ENCODE measurements around the gene HMMR. TPM values are rescaled to one million over a fixed set of nuclear protein-coding genes. Genes with fewer than 3 reads are reported as not detected.
A peak's percentile ranks its signal among the peaks of the same experiment; 100 is the strongest.

Gene HMMR
- total RNA-seq, 2 experiments from 2014 or later = 50.5 to 54.5 TPM

- Mint-ChIP-seq H3K4me1 (peaks cover 22% of the 10 kb centered on the region), H3K9me3 (no peaks in the 10 kb centered on the region), H3K4me3 (peak overlapping the region; percentile 95), H3K36me3 (peaks cover 5% of the 10 kb centered on the region), H3K27me3 (no peaks in the 10 kb centered on the region), H3K27ac (peak overlapping the region; percentile 97)
- DNase-seq = peak; percentile 41
- no peak for ATAC-seq (ENCODE audit: low read depth)
- POLR2A ChIA-PET = interaction anchor here (0.5 to 9.6 kb wide), 5 partner anchors 8 to 66 kb away, joined by 5 to 177 read pairs (median 6); partner anchors contain the start of genes CCNG1, HMMR and NUDCD2
Observed at GRCh38 chr5:163504079-163504931, 43.9 kb downstream of the HMMR start.

- H3K4me1 Mint-ChIP-seq = peaks cover 28% of the 10 kb centered on the region
- peak overlapping the region; percentile 95 for H3K4me3 Mint-ChIP-seq
- H3K27me3 Mint-ChIP-seq = no peaks in the 10 kb centered on the region
- ATAC-seq (ENCODE audit: low read depth) (peak; percentile 7), DNase-seq (no peak)
- POLR2A ChIA-PET = interaction anchor here (0.5 to 9.6 kb wide), 8 partner anchors 9 to 67 kb away, joined by 3 to 177 read pairs (median 6); partner anchors contain the start of genes CCNG1, HMMR and NUDCD2
- H3K36me3 Mint-ChIP-seq = peaks cover 5% of the 10 kb centered on the region
- peak overlapping the region; percentile 97 for H3K27ac Mint-ChIP-seq
- no peaks in the 10 kb centered on the region for H3K9me3 Mint-ChIP-seq
Observed at GRCh38 chr5:163505049-163505367, 44.6 kb downstream of the HMMR start.

GRCh38 chr5:163505368-163506094, 45.1 kb downstream of the HMMR start, which contains the start of gene MAT2B:
Gene MAT2B, plus strand, starts transcription at chr5:163505619. Its CDS starts 68 bp downstream, at chr5:163505687.
- peaks cover 5% of the 10 kb centered on the region for H3K36me3 Mint-ChIP-seq
- no peaks in the 10 kb centered on the region for H3K9me3 Mint-ChIP-seq
- H3K27ac Mint-ChIP-seq = peak within 1 kb of the TSS; percentile 97
- DNase-seq (peak; percentile 95), ATAC-seq (ENCODE audit: low read depth) (peak; percentile 93)
- H3K4me1 Mint-ChIP-seq = peaks cover 29% of the 10 kb centered on the region
- POLR2A ChIA-PET = interaction anchor here (1.0 to 9.6 kb wide), 7 partner anchors 9 to 68 kb away, joined by 3 to 177 read pairs (median 6); partner anchors contain the start of genes CCNG1, HMMR and NUDCD2
- no peaks in the 10 kb centered on the region for H3K27me3 Mint-ChIP-seq
- H3K4me3 Mint-ChIP-seq = peak within 1 kb of the TSS; percentile 95

GRCh38 chr5:163506095-163506457, 45.6 kb downstream of the HMMR start:
- peaks cover 31% of the 10 kb centered on the region for H3K4me1 Mint-ChIP-seq
- peak overlapping the region; percentile 95 for H3K4me3 Mint-ChIP-seq

GRCh38 chr5:163506726-163507125, 46.3 kb downstream of the HMMR start:
- no peak for ATAC-seq (ENCODE audit: low read depth)
- H3K27me3 Mint-ChIP-seq = no peaks in the 10 kb centered on the region
- no peak for DNase-seq
- peak overlapping the region; percentile 95 for H3K4me3 Mint-ChIP-seq
- POLR2A ChIA-PET = interaction anchor here (1.0 to 9.6 kb wide), 2 partner anchors 46 to 69 kb away, joined by 3 to 177 read pairs; partner anchors contain the start of genes CCNG1, HMMR and NUDCD2
- H3K36me3 Mint-ChIP-seq = peaks cover 8% of the 10 kb centered on the region
- H3K9me3 Mint-ChIP-seq = no peaks in the 10 kb centered on the region
- H3K27ac Mint-ChIP-seq = peak overlapping the region; percentile 97
- peaks cover 32% of the 10 kb centered on the region for H3K4me1 Mint-ChIP-seq

More at GRCh38 chr5:163506095-163506457, 45.6 kb downstream of the HMMR start:
- POLR2A ChIA-PET = interaction anchor here (1.0 to 9.6 kb wide), 8 partner anchors 10 to 69 kb away, joined by 3 to 177 read pairs (median 6); partner anchors contain the start of genes CCNG1, HMMR and NUDCD2
- ATAC-seq (ENCODE audit: low read depth) = peak; percentile 4
- Mint-ChIP-seq H3K9me3 (no peaks in the 10 kb centered on the region), H3K27ac (peak overlapping the region; percentile 97), H3K36me3 (peaks cover 8% of the 10 kb centered on the region), H3K27me3 (no peaks in the 10 kb centered on the region)
- DNase-seq = no peak

GRCh38 chr5:163508753-163509152, 48.3 kb downstream of the HMMR start:
- POLR2A ChIA-PET = interaction anchor here (0.7 to 9.6 kb wide), 3 partner anchors 13 to 71 kb away, joined by 3 to 177 read pairs (median 4); partner anchors contain the start of genes CCNG1, HMMR and NUDCD2
- no peak for DNase-seq
- Mint-ChIP-seq H3K36me3 (peaks cover 14% of the 10 kb centered on the region), H3K27ac (peak overlapping the region; percentile 97), H3K27me3 (no peaks in the 10 kb centered on the region), H3K9me3 (no peaks in the 10 kb centered on the region), H3K4me1 (peaks cover 31% of the 10 kb centered on the region), H3K4me3 (peak overlapping the region; percentile 95)
- ATAC-seq (ENCODE audit: low read depth) = no peak

GRCh38 chr5:163509291-163509951, 49.0 kb downstream of the HMMR start:
- no peak for DNase-seq
- ATAC-seq (ENCODE audit: low read depth) = no peak
- H3K4me3 Mint-ChIP-seq = peak overlapping the region; percentile 95

GRCh38 chr5:163512526-163512925, 52.1 kb downstream of the HMMR start:
- H3K27ac Mint-ChIP-seq = no peak overlapping the region
- no peak overlapping the region for H3K4me3 Mint-ChIP-seq
- H3K27me3 Mint-ChIP-seq = no peaks in the 10 kb centered on the region
- no peak for DNase-seq
- peaks cover 16% of the 10 kb centered on the region for H3K36me3 Mint-ChIP-seq
- POLR2A ChIA-PET = interaction anchor here (1.8 kb wide), 1 partner anchor 52 kb away, joined by 4 read pairs; the partner anchor contains the start of genes HMMR and NUDCD2
- ATAC-seq (ENCODE audit: low read depth) = no peak
- peaks cover 27% of the 10 kb centered on the region for H3K4me1 Mint-ChIP-seq
- H3K9me3 Mint-ChIP-seq = no peaks in the 10 kb centered on the region

More at GRCh38 chr5:163509291-163509951, 49.0 kb downstream of the HMMR start:
- H3K27me3 Mint-ChIP-seq = no peaks in the 10 kb centered on the region
- H3K4me1 Mint-ChIP-seq = peaks cover 31% of the 10 kb centered on the region
- no peaks in the 10 kb centered on the region for H3K9me3 Mint-ChIP-seq
- POLR2A ChIA-PET = interaction anchor here (1.4 to 9.6 kb wide), 2 partner anchors 49 to 72 kb away, joined by 4 to 177 read pairs; partner anchors contain the start of genes CCNG1, HMMR and NUDCD2
- peak overlapping the region; percentile 97 for H3K27ac Mint-ChIP-seq
- peaks cover 14% of the 10 kb centered on the region for H3K36me3 Mint-ChIP-seq

GRCh38 chr5:163525096-163525495, 64.7 kb downstream of the HMMR start:
- peaks cover 16% of the 10 kb centered on the region for H3K36me3 Mint-ChIP-seq
- peaks cover 3% of the 10 kb centered on the region for H3K4me1 Mint-ChIP-seq
- H3K27ac Mint-ChIP-seq = no peak overlapping the region
- H3K9me3 Mint-ChIP-seq = peaks cover 6% of the 10 kb centered on the region
- DNase-seq (no peak), ATAC-seq (ENCODE audit: low read depth) (no peak)
- POLR2A ChIA-PET = no interaction called here
- no peak overlapping the region for H3K4me3 Mint-ChIP-seq
- no peaks in the 10 kb centered on the region for H3K27me3 Mint-ChIP-seq

GRCh38 chr5:163529698-163530097, 69.3 kb downstream of the HMMR start:
- H3K27ac Mint-ChIP-seq = no peak overlapping the region
- H3K9me3 Mint-ChIP-seq = peaks cover 6% of the 10 kb centered on the region
- no peak overlapping the region for H3K4me3 Mint-ChIP-seq
- H3K27me3 Mint-ChIP-seq = peaks cover 3% of the 10 kb centered on the region
- peaks cover 3% of the 10 kb centered on the region for H3K4me1 Mint-ChIP-seq
- DNase-seq = no peak
- POLR2A ChIA-PET = no interaction called here
- ATAC-seq (ENCODE audit: low read depth) = no peak
- peaks cover 3% of the 10 kb centered on the region for H3K36me3 Mint-ChIP-seq

GRCh38 chr5:163531272-163531671, 70.8 kb downstream of the HMMR start:
- no peak overlapping the region for H3K4me3 Mint-ChIP-seq
- H3K36me3 Mint-ChIP-seq = peaks cover 3% of the 10 kb centered on the region
- POLR2A ChIA-PET = no interaction called here
- DNase-seq = no peak
- H3K27me3 Mint-ChIP-seq = peaks cover 5% of the 10 kb centered on the region
- H3K4me1 Mint-ChIP-seq = peaks cover 3% of the 10 kb centered on the region
- H3K27ac Mint-ChIP-seq = no peak overlapping the region
- peaks cover 5% of the 10 kb centered on the region for H3K9me3 Mint-ChIP-seq
- no peak for ATAC-seq (ENCODE audit: low read depth)

- H3K4me1 Mint-ChIP-seq = no peaks in the 10 kb centered on the region
- no peak for ATAC-seq (ENCODE audit: low read depth)
- H3K9me3 Mint-ChIP-seq = peaks cover 6% of the 10 kb centered on the region
- POLR2A ChIA-PET = no interaction called here
- H3K4me3 Mint-ChIP-seq = no peak overlapping the region
- H3K27ac Mint-ChIP-seq = no peak overlapping the region
- H3K27me3 Mint-ChIP-seq = peaks cover 8% of the 10 kb centered on the region
- no peaks in the 10 kb centered on the region for H3K36me3 Mint-ChIP-seq
- no peak for DNase-seq
Observed at GRCh38 chr5:163532171-163533084, 72.0 kb downstream of the HMMR start.

All from activated naive CD8-positive, alpha-beta T cell treated with anti-CD3 and anti-CD28 coated beads, Interleukin-2, amount 10 ng/mL, durations not matched to agents 7 days and 5 days (primary cell).